HG03354 (cell line): ENCODE data around the gene DGAT2L6.
A peak's percentile ranks its signal among the peaks of the same experiment; 100 is the strongest.
"Not testable (repeated sequence)": the region's sequence is repeated elsewhere in the genome, so short reads cannot be mapped to it uniquely, and the experiment has no call there.

ENCODE experiments used
- ATAC-seq: cut with Tn5 transposase; IDR thresholded peaks from one replicate; pipeline ENCODE4 v1.9.1; 2021; ENCODE audit warnings: mild to moderate bottlenecking; ENCODE audit not compliant: unreplicated experiment, poor library complexity, severe bottlenecking

DGAT2L6 gene

DNA sequence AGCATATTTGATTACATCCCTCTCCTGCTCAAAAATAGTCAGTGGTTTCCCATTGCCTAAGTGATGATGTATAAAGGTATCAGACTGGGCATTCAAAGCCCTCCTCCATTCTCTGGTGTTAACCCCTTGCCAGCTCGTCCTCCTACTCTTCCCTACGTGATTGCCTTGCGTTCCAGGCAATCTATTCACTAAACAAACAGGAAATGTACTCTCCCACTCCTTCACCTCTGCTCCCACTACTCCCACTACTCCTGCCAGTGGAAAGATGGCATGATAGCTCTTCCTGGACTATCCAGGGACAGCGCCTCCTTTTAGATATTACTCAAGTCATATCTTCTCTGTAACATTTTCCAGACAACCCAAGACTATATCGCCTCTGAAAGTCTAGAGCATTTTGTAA lies 5.8 kb downstream of the DGAT2L6 start:
- ATAC-seq: no peak

DNA sequence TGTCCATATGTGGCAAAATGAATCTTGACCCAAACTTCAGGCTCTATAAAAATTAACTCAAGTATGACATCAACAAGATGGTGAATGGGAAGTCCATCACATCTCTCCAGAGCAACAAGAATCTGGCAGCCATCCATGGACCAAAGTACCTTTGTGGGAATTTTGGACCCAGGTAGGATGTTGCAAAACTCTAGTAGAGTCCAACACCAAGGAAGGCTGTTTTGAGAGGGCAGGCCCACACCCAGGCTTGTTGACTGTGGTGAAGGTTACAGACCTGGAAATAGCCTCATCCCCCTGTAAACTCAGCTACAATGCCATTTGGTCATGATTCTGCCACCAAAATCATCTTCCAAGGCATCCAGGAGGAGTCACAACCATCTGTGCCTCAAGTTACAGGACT lies 12.9 kb downstream of the DGAT2L6 start:
- no peak for ATAC-seq

GRCh38 chrX:70196961-70197720 lies 19.9 kb downstream of the DGAT2L6 start:
- ATAC-seq: peak; percentile 90

DNA sequence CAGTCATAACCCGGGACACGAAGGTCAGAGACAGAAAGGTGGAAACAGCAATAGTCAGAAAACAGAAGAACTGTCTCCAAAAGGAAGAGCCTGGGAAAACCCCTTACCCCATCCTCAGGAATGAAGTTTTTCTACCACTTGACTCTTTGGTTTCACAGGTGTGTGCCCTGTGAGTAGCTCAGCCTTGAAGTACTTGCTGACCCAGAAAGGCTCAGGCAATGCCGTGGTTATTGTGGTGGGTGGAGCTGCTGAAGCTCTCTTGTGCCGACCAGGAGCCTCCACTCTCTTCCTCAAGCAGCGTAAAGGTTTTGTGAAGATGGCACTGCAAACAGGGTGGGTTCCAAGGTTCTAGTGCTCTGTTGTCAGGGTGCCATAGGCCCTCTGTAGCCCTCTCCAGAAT lies 24.4 kb downstream of the DGAT2L6 start:
- ATAC-seq: no peak

DNA sequence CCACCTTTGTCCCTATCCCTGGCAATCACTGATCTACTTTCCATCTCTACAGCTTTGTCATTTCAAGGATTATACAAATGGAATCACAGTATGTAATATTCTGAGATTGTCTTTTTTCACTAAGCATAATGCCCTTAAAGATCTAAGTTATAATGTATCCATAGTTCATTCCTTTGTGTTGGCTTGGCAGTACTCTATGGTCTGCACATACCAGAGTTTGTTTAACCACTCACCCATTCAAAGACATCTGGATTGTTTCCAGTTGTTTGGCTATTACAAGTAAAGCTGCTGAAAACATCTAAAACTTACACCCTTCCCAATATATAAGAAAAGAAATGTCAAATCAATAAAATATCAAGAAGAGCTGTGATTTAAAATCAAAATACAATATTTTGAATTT lies 31.2 kb downstream of the DGAT2L6 start:
- no peak for ATAC-seq

- not testable (repeated sequence) for ATAC-seq
Measured at GRCh38 chrX:70209570-70209969, 32.3 kb downstream of the DGAT2L6 start.

DNA sequence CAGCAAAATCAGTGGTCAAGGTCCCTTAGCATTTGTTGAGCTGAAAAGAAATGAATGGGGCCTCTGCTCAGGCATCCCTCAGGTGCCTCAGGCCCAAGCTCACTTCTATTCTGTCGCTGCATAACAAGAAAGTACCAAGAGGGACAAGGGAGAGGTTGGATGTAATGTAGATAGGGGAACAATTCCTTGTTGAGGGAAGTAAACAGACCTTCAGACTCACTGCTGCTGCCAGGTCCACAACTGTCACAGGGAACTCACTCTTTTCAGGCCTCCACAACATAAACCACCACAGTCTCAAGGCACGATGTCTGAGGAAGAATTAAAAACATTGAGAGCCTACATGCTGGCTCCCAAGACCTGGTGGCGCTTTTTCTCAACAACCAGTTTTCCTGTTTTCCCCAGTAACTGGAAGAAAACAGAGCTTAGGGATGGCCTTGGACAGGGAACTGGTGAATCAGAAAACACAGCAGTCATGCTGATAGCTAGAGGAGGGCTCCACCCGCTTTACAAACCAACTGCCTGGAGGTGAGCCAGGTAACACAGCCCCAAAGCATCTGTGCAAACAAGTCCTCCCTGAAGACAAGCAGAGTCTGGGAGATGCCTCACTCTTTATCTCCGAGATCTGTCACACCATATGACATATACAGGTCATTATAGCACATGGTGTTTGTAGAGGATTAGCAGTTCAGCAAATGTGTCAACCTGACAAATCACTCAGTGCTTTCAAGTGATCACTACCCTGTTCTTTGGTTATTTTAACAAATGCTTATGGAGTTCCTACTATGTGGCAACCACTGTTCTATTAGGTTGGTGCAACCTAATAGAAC lies 42.9 kb downstream of the DGAT2L6 start:
- ATAC-seq: no peak

GRCh38 chrX:70226048-70226447 lies 48.8 kb downstream of the DGAT2L6 start:
- no peak for ATAC-seq

DNA sequence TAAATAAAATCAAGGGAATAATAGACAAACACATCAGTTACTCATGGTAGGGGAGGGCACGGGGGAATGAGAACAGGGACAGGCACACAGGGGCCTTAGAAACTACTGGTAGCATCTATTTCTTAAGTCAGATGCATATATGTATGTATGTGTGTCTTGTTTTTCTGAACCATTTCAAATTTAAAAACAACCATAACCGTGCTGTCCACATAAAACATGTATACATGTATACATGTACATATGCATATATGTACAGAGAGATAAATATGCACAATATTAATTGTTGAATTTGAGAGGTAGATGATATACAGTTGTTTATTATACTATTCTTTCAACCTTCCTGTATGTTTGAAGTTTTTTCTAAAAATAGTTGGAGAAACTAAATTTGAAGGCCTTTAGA lies 49.4 kb downstream of the DGAT2L6 start:
- ATAC-seq: no peak

DNA sequence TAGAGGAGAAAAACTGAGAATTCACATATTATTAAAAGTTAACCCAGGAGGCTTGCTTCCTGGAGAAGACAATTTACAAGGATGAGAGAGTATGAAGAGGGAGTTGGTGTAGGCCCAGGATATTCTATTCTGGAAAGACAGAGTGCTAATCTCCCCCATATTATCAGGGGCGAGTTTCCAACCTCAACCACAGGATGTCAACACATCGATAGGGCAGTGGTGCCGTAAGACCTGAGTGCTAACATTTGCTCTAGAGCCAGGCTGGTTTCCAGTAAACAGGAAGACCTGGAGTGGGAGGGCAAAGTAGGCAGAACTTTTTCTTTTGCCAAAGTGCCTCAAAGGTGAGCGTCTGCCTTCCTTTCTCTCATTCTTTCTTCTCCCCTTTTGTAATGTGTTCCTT lies 54.4 kb downstream of the DGAT2L6 start:
- ATAC-seq: no peak

- no peak for ATAC-seq
Measured at GRCh38 chrX:70234355-70234754, 57.1 kb downstream of the DGAT2L6 start, which contains the start of gene AWAT1. TSS of gene AWAT1 (plus strand) at chrX:70234655. CDS start at chrX:70234696, 41 bp downstream.

GRCh38 chrX:70240751-70241150 lies 63.5 kb downstream of the DGAT2L6 start:
- ATAC-seq: no peak

DNA sequence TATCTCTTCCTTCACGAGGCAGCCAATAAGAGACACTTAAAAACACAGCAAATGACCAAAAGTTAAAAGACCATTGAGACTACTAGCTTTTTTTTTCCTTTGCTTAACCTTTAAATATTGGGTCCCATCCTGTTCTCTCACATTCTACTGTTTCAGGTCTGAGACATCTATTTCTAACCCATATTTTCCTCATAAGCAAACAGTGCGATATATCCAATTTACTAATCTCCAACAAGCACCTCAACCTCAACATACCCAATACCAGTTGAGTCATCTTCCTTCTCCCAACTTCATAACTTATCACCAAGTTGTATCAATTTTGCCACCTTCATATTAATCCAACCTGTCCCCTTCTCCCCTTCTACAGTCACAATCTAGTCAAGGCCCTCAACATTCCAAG lies 64.2 kb downstream of the DGAT2L6 start:
- no peak for ATAC-seq

DNA sequence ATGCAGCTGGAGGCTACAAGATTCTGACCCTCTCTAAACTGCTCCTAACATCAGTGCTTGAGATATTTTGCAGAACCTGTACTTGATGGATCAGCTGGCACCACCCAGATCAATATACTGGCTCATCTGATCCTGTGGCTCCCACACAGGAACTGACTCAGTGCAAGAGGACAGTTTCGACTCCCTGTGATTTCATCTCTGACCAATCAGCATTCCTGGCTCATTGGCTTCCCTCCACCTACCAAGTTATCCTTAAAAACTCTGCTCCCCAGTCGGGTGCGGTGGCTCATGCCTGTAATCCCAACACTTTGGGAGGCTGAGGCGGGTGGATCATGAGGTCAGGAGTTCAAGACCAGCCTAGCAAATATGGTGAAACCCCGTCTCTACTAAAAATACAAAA lies 66.3 kb downstream of the DGAT2L6 start:
- not testable (repeated sequence) for ATAC-seq

DNA sequence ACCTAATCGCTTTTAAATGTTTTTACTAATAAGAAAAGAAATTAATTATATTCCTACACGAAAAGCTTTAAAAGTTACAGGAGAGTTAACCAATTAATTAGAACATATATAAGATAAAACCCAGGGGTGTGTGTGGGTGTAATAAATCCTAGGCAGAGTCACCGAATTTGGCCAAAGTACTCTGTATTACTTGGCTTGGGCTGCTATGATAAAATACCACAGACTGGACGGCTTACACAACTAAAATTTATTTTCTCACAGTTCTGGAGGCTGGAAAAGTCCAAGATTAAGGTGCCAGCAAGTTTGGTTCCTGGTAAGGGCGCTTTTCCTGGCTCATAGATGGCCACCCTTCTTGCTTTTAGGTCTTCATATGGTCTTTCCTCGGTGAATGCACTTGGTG lies 67.6 kb downstream of the DGAT2L6 start:
- no peak for ATAC-seq

- ATAC-seq: no peak
Measured at GRCh38 chrX:70247252-70247651, 70.0 kb downstream of the DGAT2L6 start.

GRCh38 chrX:70252491-70252890 lies 75.2 kb downstream of the DGAT2L6 start:
- ATAC-seq: no peak

DNA sequence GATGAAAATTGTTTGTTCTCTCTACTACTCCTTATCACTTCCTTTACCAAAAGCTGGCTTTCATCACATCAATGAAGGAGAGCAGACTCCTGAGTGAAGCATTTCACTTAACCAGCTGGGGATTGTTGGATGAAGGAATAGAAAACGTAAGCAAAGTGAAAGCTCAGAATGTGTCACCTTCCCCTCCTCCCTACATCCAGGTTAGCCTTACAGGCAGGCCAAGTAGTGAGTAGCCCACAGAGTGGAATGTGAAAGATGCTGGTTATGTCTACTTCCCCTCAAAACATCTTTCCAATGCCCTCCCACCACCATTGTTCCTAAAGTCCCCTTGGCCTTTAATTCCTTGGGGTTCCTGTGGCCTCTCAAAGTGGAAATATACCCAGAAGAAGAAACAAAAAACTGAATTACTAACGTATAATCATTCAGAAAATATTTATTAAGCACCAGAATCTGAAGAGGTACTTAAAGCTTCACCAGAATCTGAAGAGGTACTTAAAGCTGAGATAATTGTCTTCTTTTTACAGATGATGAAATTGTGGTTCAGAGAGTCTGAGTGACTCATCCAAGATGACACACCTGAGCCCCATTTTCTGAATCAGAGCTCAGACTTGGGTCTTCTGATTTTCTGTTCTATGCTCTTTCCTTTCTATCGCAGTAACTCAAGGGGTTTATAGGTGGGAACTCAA lies 76.2 kb downstream of the DGAT2L6 start:
- no peak for ATAC-seq

GRCh38 chrX:70254063-70254400 lies 76.7 kb downstream of the DGAT2L6 start:
- ATAC-seq: no peak

- no peak for ATAC-seq
Measured at GRCh38 chrX:70254909-70255308, 77.6 kb downstream of the DGAT2L6 start.
